22Rv1 (cell line): Measurements from ENCODE around the gene ARPP19.
A peak's percentile ranks its signal among the peaks of the same experiment; 100 is the strongest.
"Not testable (repeated sequence)": the region's sequence is repeated elsewhere in the genome, so short reads cannot be mapped to it uniquely, and the experiment has no call there.

Source experiments
- H3K27ac ChIP-seq: fragments of 450-650 bp; 2 replicates; pipeline ENCODE4 v1.5.1; 2017
- CTCF ChIP-seq: fragments of 450-650 bp; IDR thresholded peaks from 2 replicates; pipeline ENCODE4 v1.5.1; 2017; ENCODE audit warnings: mild to moderate bottlenecking
- ZFX ChIP-seq: fragments of 450-650 bp; IDR thresholded peaks from 2 replicates; pipeline ENCODE4 v1.6.1; 2017; ENCODE audit warnings: antibody characterized with exemption, borderline replicate concordance

The ARPP19 gene, protein sequence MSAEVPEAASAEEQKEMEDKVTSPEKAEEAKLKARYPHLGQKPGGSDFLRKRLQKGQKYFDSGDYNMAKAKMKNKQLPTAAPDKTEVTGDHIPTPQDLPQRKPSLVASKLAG

GRCh38 chr15:52568601-52569585 lies at the start of gene ARPP19:
ARPP19 (minus strand) TSS chr15:52569030; CDS start chr15:52568892, 138 bp downstream.
- TF ChIP-seq ZFX (0 out of 2 replicates have a peak, but pooled peaks have one; percentile 58), CTCF (peak; percentile 26)
- peak within 1 kb of the TSS; percentile 93 for H3K27ac ChIP-seq

DNA sequence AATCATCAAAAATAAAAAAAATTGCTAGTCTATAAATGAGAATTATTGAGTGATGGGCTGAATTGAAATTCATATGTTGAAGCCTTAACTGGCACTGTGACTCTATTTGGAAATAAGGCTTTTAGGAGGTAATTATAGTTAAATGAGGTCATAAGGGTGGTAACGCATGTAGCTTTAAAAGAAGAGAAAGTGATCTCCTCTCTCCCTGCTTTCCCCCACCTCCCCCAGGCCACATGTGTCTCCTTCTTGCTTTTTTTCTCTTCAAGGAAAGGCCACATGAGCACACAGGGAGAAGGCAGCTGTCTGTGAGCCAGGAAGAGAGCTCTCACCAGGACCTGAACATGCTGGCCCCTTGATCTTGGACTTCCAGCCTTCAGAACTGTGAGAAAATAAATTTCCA lies 48.2 kb upstream of the ARPP19 start:
- TF ChIP-seq ZFX (no peak), CTCF (no peak)
- no peak overlapping the region for H3K27ac ChIP-seq

DNA sequence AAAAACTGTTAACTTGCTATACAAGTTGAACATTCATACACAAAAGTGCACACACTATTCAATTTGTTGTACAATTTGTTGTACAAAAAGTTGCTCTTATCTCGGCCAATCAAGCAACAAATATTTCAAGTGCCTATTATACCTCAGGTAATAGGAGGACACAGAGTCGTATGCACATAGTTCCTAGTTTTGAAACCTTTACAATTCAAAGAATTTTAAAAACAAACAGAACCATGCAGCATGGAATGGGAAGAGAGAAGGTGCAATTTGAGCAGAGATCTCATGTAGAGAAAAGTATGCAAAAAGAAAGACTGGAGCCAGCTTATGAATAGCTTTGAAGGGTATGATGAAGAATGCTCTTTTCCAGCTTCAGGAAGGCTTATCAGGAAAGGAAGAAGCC lies 46.5 kb upstream of the ARPP19 start:
- no peak for TF ChIP-seq ZFX
- TF ChIP-seq CTCF, result no peak
- no peak overlapping the region for H3K27ac ChIP-seq

GRCh38 chr15:52609593-52609992 lies 40.8 kb upstream of the ARPP19 start:
- TF ChIP-seq CTCF (no peak), ZFX (no peak)
- no peak overlapping the region for H3K27ac ChIP-seq

DNA sequence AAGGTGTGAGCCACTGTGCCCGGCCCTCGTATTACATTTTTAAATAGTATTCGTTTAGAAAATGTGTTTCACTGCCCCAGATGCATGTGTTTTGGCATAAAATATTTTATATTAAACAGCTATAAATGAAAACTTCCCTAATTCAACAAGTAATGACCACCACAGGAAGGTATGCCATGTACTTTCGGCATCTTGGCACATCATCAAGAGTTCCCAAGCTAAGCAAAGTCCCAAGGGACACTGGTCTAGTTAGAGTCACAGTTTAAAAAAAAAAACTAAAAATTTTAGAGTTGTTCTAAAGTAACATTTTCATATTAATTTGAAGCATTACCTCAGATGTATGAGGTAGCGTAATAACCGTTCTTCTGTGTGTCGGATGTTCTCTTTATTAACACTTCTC lies 15.6 kb upstream of the ARPP19 start:
- H3K27ac ChIP-seq, result no peak overlapping the region
- TF ChIP-seq CTCF, result no peak
- no peak for TF ChIP-seq ZFX

DNA sequence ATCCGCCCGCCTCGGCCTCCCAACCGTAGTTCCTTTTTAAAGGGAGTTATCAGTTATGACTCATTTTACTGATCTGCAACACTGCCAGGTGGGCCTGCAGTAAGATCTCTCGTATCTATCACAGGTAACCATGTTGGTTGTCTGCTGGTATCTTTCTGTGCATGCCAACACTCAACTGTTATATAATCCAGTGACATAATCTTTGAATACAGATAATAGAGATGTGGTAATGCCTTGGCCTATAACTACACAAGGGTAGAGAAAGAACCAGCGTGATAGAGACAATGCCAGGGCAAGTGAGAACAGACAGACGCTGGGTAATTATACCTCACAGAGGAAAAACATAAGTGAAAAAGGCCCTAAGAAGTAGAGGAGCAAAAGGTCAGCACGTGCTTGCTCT lies 11.0 kb upstream of the ARPP19 start:
- TF ChIP-seq CTCF (no peak), ZFX (no peak)
- no peak overlapping the region for H3K27ac ChIP-seq

GRCh38 chr15:52576692-52577091 lies 7.9 kb upstream of the ARPP19 start:
- H3K27ac ChIP-seq, result no peak overlapping the region
- TF ChIP-seq CTCF (no peak), ZFX (no peak)

- H3K27ac ChIP-seq, result not testable (repeated sequence)
Observed at GRCh38 chr15:52575573-52575972, 6.7 kb upstream of the ARPP19 start.
